Measurements from ENCODE around the gene NT5C.
"Not testable (repeated sequence)": the region's sequence is repeated elsewhere in the genome, so short reads cannot be mapped to it uniquely, and the experiment has no call there.

The NT5C gene

DNA sequence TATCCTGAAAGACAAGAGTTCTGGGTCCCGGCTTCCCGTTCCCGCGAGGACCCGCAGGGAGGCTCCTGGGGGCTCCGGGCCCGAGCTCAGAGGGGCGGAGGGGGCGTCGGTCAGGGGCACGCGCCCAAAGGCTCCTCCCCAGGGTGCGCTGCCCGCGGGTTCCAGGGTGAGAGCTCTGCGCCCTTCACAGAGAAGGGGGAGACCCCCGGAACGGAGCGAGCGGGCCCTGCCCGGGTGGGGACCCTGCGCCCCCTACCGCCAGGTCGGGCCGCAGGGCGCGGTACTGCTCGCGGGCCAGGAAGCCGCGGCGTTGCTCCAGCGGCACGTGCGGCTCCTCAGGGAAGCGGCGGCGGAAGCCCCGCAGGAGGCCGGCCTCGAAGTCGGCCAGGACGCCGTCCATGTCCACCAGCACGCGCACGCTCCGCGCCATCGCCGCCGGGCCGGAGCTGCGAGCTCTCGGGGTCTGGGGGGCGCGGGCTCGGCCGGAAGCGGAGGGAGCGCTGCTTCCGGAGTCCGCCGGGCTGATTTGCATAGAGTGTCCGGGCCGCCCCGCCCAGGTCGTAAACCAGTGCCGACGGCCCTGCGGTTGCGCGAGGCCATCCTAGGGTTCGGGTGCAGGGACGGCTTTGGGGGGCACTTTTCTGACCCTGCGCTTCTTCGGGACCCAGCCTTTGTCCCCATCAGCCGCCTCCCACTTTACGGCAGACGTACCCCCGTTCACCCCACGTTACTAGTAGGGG, at the start of gene NT5C:
NT5C (minus strand) TSS at position 465 of the 740 bp plus-strand sequence; CDS start at position 430, 35 bp downstream.
- peak; percentile 42 for TF ChIP-seq CTCF (IDR thresholded peaks at IDR 0.05)
- peak within 1 kb of the TSS; percentile 87 for H3K4me3 ChIP-seq
- H3K27ac ChIP-seq = peak within 1 kb of the TSS; percentile 47 to 89
- DNase-seq (ENCODE audit: low spot score) = peak; percentile 86

- no peak for DNase-seq (ENCODE audit: low spot score)
- no peak for TF ChIP-seq CTCF (IDR thresholded peaks at IDR 0.05)
- Histone ChIP-seq H3K4me3 (peak overlapping the region; percentile 95), H3K27ac (no peak overlapping the region)
Observed at GRCh38 chr17:75181110-75181509, 49.6 kb upstream of the NT5C start.

DNA sequence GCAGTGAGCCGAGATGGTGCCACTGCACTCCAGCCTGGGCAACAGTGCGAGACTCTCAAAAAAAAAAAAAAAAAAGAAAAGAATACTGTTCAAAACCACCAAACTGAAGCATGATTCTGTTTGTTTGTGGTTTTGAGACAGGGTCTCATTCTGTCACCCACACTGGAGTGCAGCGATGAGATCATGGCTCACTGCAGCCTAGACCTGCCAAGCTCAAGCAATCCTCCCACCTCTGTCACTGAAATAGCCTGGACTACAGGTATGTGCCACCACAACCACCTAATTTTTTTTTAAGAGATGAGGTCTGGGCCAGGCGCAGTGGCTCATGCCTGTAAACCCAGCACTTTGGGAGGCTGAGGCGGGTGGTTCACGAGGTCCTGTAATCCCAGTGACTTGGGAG, 46.9 kb upstream of the NT5C start:
- TF ChIP-seq CTCF (IDR thresholded peaks at IDR 0.05) = no peak
- no peak overlapping the region for H3K4me3 ChIP-seq
- H3K27ac ChIP-seq = no peak overlapping the region
- no peak for DNase-seq (ENCODE audit: low spot score)

- no peak for DNase-seq (ENCODE audit: low spot score)
- TF ChIP-seq CTCF (IDR thresholded peaks at IDR 0.05) = no peak
- Histone ChIP-seq H3K27ac (no peak overlapping the region), H3K4me3 (no peak overlapping the region)
Observed at GRCh38 chr17:75176625-75177024, 45.1 kb upstream of the NT5C start.

GRCh38 chr17:75174996-75175395, 43.5 kb upstream of the NT5C start:
- no peak overlapping the region for H3K27ac ChIP-seq
- no peak overlapping the region for H3K4me3 ChIP-seq
- no peak for DNase-seq (ENCODE audit: low spot score)
- TF ChIP-seq CTCF (IDR thresholded peaks at IDR 0.05) = no peak

DNA sequence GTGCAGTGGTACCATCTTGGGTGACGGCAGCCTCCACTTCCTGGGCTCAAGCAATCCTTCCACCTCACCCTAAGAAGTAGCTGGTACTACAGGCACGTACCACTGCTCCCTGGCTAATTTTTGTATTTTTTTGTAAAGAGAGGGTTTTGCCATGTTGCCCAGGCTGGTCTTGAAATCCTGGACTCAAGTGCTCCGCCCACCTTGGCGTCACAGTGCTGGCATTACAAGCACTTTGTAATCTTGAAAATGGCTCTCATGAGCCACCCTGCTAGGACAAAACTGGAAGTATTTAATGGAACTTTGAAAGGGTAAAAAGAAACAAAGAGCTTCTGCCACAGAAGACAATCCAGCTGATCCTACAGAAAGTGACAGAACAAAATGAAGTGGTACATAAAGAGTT, 42.0 kb upstream of the NT5C start:
- no peak overlapping the region for H3K27ac ChIP-seq
- no peak for DNase-seq (ENCODE audit: low spot score)
- TF ChIP-seq CTCF (IDR thresholded peaks at IDR 0.05) = no peak
- no peak overlapping the region for H3K4me3 ChIP-seq

GRCh38 chr17:75168998-75169397, 37.5 kb upstream of the NT5C start:
- Histone ChIP-seq H3K4me3 (no peak overlapping the region), H3K27ac (no peak overlapping the region)
- TF ChIP-seq CTCF (IDR thresholded peaks at IDR 0.05) = no peak
- DNase-seq (ENCODE audit: low spot score) = no peak

DNA sequence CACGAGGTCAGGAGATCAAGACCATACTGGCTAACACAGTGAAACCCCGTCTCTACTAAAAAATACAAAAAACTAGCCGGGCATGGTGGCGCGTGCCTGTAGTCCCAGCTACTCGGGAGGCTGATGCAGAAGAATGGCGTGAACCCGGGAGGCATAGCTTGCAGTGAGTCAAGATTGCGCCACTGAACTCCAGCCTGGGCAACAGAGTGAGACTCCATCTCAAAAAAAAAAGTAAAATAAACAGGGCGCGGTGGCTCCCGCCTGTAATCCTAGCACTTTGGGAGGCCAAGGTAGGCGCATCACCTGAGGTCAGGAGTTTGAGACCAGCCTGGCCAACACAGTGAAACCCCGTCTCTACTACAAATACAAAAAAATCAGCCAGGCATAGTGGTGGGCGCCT, 33.1 kb upstream of the NT5C start:
- H3K27ac ChIP-seq; H3K4me3 ChIP-seq; DNase-seq (ENCODE audit: low spot score): not testable (repeated sequence)
